Testis (tissue), 2 donors: ENCODE results near the gene DGKH.

Experiments
- CTCF ChIP-seq, 3 experiments: fragments of 450-650 bp in 2 of 3; fragments of 200-600 bp in 1 of 3; sonication (generic) in 1 of 3; IDR thresholded peaks; one replicate each; pipeline ENCODE4 v1.5.1; 2016 to 2019; ENCODE audit warnings: antibody characterized with exemption in 3 of 3, mild to moderate bottlenecking in 2 of 3, moderate library complexity in 1 of 3
- POLR2A ChIP-seq: fragments of 450-650 bp; IDR thresholded peaks from one replicate; pipeline ENCODE4 v1.6.1; 2017; ENCODE audit warnings: antibody characterized with exemption, mild to moderate bottlenecking, moderate library complexity

- no peak for TF ChIP-seq CTCF (IDR thresholded peaks at IDR 0.05)
- no peak for TF ChIP-seq POLR2A
Measured at GRCh38 chr13:42221121-42221765, 172.8 kb downstream of the DGKH start.
